GM12878 (cell line): ENCODE results near the gene CDK15. TPM values are rescaled to one million over a fixed set of nuclear protein-coding genes. Genes with fewer than 3 reads are reported as not detected.

Experiments used
- ATAC-seq: fragments of 200-7000 bp; cut with Tn5 transposase; 3 replicates; pipeline ENCODE4 v1.9.1; 2020; ENCODE audit warnings: mild to moderate bottlenecking, moderate library complexity
- BruUV-seq: library from RNA; stranded (reverse); fragments of 400-500 nt; replicated peaks from 2 replicates; lab custom pipeline; 2021; lab: Mats Ljungman, UMichigan
- CTCF ChIA-PET: fragments of 300-600 bp; sonication (Branson Sonifier 250); formaldehyde crosslinking; extraction: SDS; loops from one replicate; lab custom pipeline; 2021; ENCODE audit warnings: inconsistent platforms; lab: Yijun Ruan, JAX
- POLR2A ChIA-PET: fragments of 350-600 bp; formaldehyde crosslinking; extraction: SDS; loops from one replicate; lab custom pipeline; 2021; ENCODE audit warnings: inconsistent platforms; lab: Charles Lee
- RAD21 ChIA-PET: fragments of 300-600 bp; sonication (Branson Sonifier 250); formaldehyde crosslinking; loops from one replicate; lab custom pipeline; 2023; ENCODE audit warnings: antibody characterized with exemption; ENCODE audit not compliant: unreplicated experiment; lab: Charles Lee
- SMC1A ChIA-PET: fragments of 300-600 bp; sonication (Branson Sonifier 250); formaldehyde crosslinking; loops from one replicate; lab custom pipeline; 2023; ENCODE audit not compliant: unreplicated experiment, uncharacterized antibody; lab: Charles Lee
- DNase-seq: peaks from one replicate; pipeline ENCODE4 v3.0.0-alpha.2; 2011; ENCODE audit warnings: low read depth, low spot score
- FAIRE-seq: peaks from 3 replicates; lab custom pipeline; 2011; peaks lifted over from hg19 to GRCh38; lab: Jason Lieb, UNC
- H2AFZ ChIP-seq: 2 replicates; pipeline ENCODE4 v1.6.0; 2011; ENCODE audit warnings: low read depth, low read length, control low read depth; ENCODE audit not compliant: control insufficient read depth
- H3K27ac ChIP-seq: 2 replicates; pipeline ENCODE4 v1.5.1; 2011; ENCODE audit warnings: control low read depth; ENCODE audit not compliant: control insufficient read depth, insufficient read depth
- H3K27me3 ChIP-seq, 2 experiments: replicated peaks in 1 of 2; 2 replicates each; pipeline versions ENCODE4 v1.6.0 to v1.6.1; 2011; ENCODE audit warnings: low read length in 1 of 2; ENCODE audit not compliant: control insufficient read depth in 2 of 2, insufficient read depth in 2 of 2
- H3K36me3 ChIP-seq, 2 experiments: 2 replicates each; pipeline ENCODE4 v1.5.1; 2011; ENCODE audit warnings: low read length in 1 of 2; ENCODE audit not compliant: control insufficient read depth in 2 of 2, insufficient read depth in 2 of 2
- H3K4me1 ChIP-seq: 2 replicates; pipeline ENCODE4 v1.6.1; 2011; ENCODE audit warnings: mild to moderate bottlenecking, low read length, moderate library complexity, mixed read lengths; ENCODE audit not compliant: control insufficient read depth, insufficient read depth
- H3K4me2 ChIP-seq: 2 replicates; pipeline ENCODE4 v1.6.0; 2011; ENCODE audit warnings: control low read depth; ENCODE audit not compliant: control insufficient read depth, insufficient read depth
- H3K4me3 ChIP-seq: fragments of 200-600 bp; sonication (generic); 2 replicates; pipeline ENCODE4 v1.5.1; 2016
- H3K79me2 ChIP-seq: 2 replicates; pipeline ENCODE4 v1.6.0; 2011; ENCODE audit warnings: low read length; ENCODE audit not compliant: control insufficient read depth, insufficient read depth
- H3K9ac ChIP-seq: 2 replicates; pipeline ENCODE4 v1.8.0; 2011; ENCODE audit warnings: low read length, control low read depth, mixed read lengths; ENCODE audit not compliant: control insufficient read depth, insufficient read depth
- H3K9me3 ChIP-seq: replicated peaks from 3 replicates; pipeline ENCODE4 v1.5.1; 2011; ENCODE audit warnings: mild to moderate bottlenecking, low read length; ENCODE audit not compliant: control insufficient read depth, insufficient read depth
- H4K20me1 ChIP-seq: 2 replicates; pipeline ENCODE4 v1.6.0; 2011; ENCODE audit not compliant: control insufficient read depth, insufficient read depth
- ETV6 ChIP-seq, 2 experiments: fragments of 450-650 bp in 1 of 2; IDR thresholded peaks in 1 of 2; conservative IDR thresholded peaks in 1 of 2; 2 replicates each; pipeline ENCODE4 v1.6.1; 2014; ENCODE audit warnings: antibody characterized with exemption in 1 of 2, borderline replicate concordance in 1 of 2, low read depth in 1 of 2, mild to moderate bottlenecking in 1 of 2, moderate library complexity in 1 of 2
- RAD21 ChIP-seq: IDR thresholded peaks from 2 replicates; pipeline ENCODE4 v1.6.1; 2011; ENCODE audit warnings: mild to moderate bottlenecking, low read depth, low read length, moderate library complexity; ENCODE audit not compliant: insufficient read depth
- SRF ChIP-seq, 2 experiments: IDR thresholded peaks; 2 replicates each; pipeline ENCODE4 v1.6.1; 2011; ENCODE audit warnings: low read depth in 2 of 2, low read length in 2 of 2, mild to moderate bottlenecking in 1 of 2, moderate library complexity in 1 of 2
- USF1 ChIP-seq: IDR thresholded peaks from 2 replicates; pipeline ENCODE4 v1.6.1; 2011; ENCODE audit warnings: borderline replicate concordance, low read depth, mild to moderate bottlenecking, moderate library complexity, mixed read lengths, low read length; ENCODE audit not compliant: insufficient read depth; ENCODE audit errors: extremely low read length
- ZBTB33 ChIP-seq: fragments of 450-650 bp; IDR thresholded peaks from 2 replicates; pipeline ENCODE4 v1.6.1; 2017; ENCODE audit warnings: mild to moderate bottlenecking
- ZNF622 ChIP-seq: fragments of 450-650 bp; IDR thresholded peaks from 2 replicates; pipeline ENCODE4 v1.6.1; 2017; ENCODE audit warnings: mild to moderate bottlenecking, inconsistent platforms
- ZNF687 ChIP-seq: fragments of 450-650 bp; IDR thresholded peaks from 2 replicates; pipeline ENCODE4 v1.6.1; 2017; ENCODE audit warnings: mild to moderate bottlenecking, moderate library complexity
- WGBS: methylation state at CpG from one replicate; pipeline ENCODE4 v1.1.6; 2016; ENCODE audit warnings: low lambda C conversion rate; ENCODE audit not compliant: insufficient replicate concordance, insufficient coverage; ENCODE audit errors: missing lambda C conversion rate; 5-methylcytosine and 5-hydroxymethylcytosine counted together
- in situ Hi-C: fragments of 300-500 bp; cut with MboI; formaldehyde crosslinking; loops from 9 replicates; pipeline ENCODE4 v1.14.3; 2018; ENCODE audit warnings: mixed read lengths
- intact Hi-C: fragments of 100-400 bp; cut with micrococcal nuclease; formaldehyde crosslinking; loops from one replicate; pipeline ENCODE4 v1.14.2; 2022; ENCODE audit not compliant: unreplicated experiment
- polyA plus RNA-seq, 11 experiments: library from polyadenylated mRNA; depleted of rRNA in 4 of 11; unstranded in 6 of 11; stranded (reverse) in 5 of 11; fragments of >200 nt; fragmentation: Nextera tagmentation in 4 of 11; fragmentation: Illumina TruSeq in 1 of 11; extraction: Ambion mirVana in 4 of 11; extraction: Trizol in 1 of 11; gene quantifications; 1 replicate in 1 of 11; 2 replicates in 10 of 11; pipeline versions ENCODE4 v1.2.1 to v1.2.3, GENCODE V29; 2011 to 2016; ENCODE audit warnings: inconsistent platforms in 2 of 11, missing spikeins in 2 of 11, low read depth in 1 of 11
- total RNA-seq, 4 experiments: library from RNA; depleted of rRNA in 3 of 4; stranded (reverse); fragments of >200 nt in 3 of 4; fragmentation: Illumina TruSeq in 1 of 4; extraction: Trizol in 1 of 4; gene quantifications; 2 replicates each; pipeline versions ENCODE4 v1.2.1 to v1.2.3, GENCODE V29; 2013 to 2021

The CDK15 gene
- total and polyA plus RNA-seq, 10 of the 15 experiments (the other 5 are each of a cell fraction or from before 2014, with no cell fraction given) = 0.01 to 0.04 TPM; not detected in 8

DNA sequence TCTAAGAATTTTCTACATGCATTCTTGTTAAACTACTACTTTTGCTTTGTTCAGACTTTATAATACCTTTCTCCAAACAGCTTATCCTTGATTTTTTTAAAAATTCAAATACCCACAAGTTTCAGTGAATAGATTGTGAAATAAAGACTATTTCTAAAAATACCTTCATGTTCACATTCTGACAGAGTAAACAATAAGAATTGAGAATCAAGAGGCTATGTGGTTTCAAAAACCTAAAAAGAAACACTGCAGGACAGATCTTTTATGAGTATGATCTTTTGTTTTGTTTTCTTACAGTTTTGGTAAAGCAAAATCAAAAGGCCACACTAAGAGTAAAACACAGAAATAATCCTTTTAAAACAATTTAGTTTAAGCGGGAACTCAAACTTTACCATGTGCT is 46.8 kb upstream of the CDK15 start:
- no TSS peak for BruUV-seq
- ChIA-PET SMC1A (interaction anchor here (1.4 to 2.1 kb wide), 3 partner anchors 10 to 815 kb away, joined by 3 to 11 read pairs (median 5); no protein-coding TSS in a partner anchor), POLR2A (no interaction called here), RAD21 (no interaction called here), CTCF (interaction anchor here (1.6 to 1.8 kb wide), 2 partner anchors 98 to 350 kb away, joined by 3 read pairs; no protein-coding TSS in a partner anchor)
- peak; percentile 27 for FAIRE-seq
- intact Hi-C loops = no loop called here
- Histone ChIP-seq H3K4me3 (no peak overlapping the region), H3K79me2 (no peaks in the 10 kb centered on the region), H3K4me1 (no peaks in the 10 kb centered on the region), H2AFZ (no peak overlapping the region), H3K27ac (peak overlapping the region; percentile 42; the same call in 1 of the 2 replicates), H3K4me2 (no peak overlapping the region), H4K20me1 (no peaks in the 10 kb centered on the region), H3K36me3 (peaks cover 0 to 4% of the 10 kb centered on the region in 2 experiments; a peak in 1 of 4 replicates), H3K9ac (no peak overlapping the region), H3K9me3 (no peaks in the 10 kb centered on the region), H3K27me3 (no peaks in the 10 kb centered on the region)
- 90% methylated on average over 1 of the region's 1 CpG for WGBS
- DNase-seq = no peak
- TF ChIP-seq ZNF687 (no peak), USF1 (no peak), RAD21 (no peak), ZBTB33 (no peak), ZNF622 (no peak), ETV6 (conservative IDR thresholded peaks at IDR 0.05 in 1 of 2, IDR thresholded peaks at IDR 0.05 in 1 of 2; ENCODE audit: borderline replicate concordance in 1 of 2, low read depth in 1 of 2) (no peak), SRF (IDR thresholded peaks at IDR 0.05; ENCODE audit: low read depth in 2 of 2, low read length in 2 of 2) (no peak)
- ATAC-seq = peak; percentile 39
- in situ Hi-C loops = no loop called here
